Cortex of kidney (tissue), 1 donor: ENCODE data around the gene FOXL3.
"Not testable (repeated sequence)": the region's sequence is repeated elsewhere in the genome, so short reads cannot be mapped to it uniquely, and the experiment has no call there.

ENCODE experiments used
- DNase-seq: peaks from one replicate; lab custom pipeline; 2025; lab: John Stamatoyannopoulos, UW

Gene FOXL3

DNA sequence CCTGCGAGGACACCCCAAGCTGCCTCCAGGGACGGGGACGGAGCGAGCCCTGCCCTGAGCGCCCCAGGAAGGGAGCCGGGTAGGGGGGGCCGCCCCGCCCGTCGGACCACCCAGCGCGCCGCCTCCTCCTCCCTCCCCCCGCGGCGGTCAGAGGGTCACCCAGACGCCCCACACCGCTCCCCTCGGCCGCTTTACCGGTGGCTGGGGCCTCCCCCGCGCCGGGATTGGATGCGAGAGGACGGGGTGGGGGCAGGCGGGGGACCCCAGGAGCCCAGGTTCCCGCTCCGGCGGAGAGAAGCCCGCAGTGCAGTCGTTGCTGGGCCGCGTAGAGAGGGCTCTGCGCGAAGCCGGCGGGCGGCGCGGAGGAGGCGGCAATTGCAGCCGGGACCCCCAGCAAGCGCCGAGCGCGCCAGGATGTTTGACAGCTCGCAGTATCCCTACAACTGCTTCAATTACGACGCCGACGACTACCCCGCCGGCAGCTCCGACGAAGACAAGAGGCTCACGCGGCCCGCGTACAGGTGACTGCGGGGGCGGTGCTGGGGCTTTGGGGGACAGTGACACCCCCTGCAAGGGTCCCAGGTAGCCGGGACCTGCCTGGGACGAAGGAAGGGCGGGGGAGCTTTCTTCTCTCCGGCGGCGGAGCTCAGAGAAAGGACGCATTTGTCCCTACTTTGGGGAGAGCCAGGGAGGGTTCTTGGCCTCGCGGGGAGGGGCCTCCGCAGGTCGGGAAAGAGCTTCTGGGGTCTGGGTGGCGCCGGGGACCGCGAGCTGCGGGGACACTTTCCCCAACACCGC lies at the start of gene FOXL3:
TSS of gene FOXL3 (plus strand) at position 415 of the 798 bp plus-strand sequence. CDS start at position 415, 0 bp downstream.
- no peak for DNase-seq

DNA sequence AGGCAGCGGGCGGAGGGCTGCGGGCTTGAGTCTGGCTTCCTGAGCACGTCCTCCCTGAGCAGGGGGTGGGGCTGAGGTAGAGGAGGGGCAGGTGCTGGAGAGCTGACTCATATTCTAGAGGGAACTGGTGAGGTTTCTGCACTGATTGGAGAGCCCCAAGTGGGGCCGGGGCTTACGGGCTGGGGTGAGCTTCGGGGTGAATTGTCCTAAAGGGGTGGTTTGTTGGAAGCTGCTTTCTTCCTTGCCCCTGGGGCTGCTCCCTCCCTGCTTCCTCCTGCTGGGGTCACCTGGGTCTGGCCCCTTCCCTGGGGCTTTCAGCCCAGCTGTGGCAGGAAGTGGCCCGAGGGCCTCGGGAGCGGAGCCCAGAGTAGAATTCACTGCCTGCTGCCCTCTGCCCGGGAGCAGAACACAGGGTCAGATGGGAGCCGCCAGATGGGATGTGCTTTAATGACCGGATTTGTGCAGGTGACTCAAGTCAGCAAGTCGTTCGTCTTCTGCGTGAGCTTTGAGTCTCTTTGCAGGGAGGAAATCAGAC lies 49.0 kb upstream of the FOXL3 start:
- DNase-seq: no peak

DNA sequence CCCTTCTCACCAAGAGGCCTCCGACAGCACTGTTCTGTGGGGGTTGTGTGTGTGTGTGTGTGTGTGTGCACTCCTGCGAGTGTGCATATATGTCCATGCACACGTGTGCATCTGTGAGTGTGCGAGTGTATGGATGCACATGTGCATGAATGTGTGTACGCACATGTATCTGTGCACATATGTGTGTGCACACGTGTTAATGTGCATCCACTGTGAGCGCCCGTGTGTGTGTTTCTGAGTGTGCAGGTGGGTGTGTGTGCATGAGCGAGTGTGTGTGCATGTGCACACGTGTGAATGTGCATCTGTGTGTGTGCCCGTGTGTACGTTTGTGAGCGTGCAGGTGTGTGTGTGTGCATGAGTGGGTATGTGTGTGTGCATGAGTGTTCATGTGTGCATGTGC lies 48.5 kb upstream of the FOXL3 start:
- no peak for DNase-seq

DNA sequence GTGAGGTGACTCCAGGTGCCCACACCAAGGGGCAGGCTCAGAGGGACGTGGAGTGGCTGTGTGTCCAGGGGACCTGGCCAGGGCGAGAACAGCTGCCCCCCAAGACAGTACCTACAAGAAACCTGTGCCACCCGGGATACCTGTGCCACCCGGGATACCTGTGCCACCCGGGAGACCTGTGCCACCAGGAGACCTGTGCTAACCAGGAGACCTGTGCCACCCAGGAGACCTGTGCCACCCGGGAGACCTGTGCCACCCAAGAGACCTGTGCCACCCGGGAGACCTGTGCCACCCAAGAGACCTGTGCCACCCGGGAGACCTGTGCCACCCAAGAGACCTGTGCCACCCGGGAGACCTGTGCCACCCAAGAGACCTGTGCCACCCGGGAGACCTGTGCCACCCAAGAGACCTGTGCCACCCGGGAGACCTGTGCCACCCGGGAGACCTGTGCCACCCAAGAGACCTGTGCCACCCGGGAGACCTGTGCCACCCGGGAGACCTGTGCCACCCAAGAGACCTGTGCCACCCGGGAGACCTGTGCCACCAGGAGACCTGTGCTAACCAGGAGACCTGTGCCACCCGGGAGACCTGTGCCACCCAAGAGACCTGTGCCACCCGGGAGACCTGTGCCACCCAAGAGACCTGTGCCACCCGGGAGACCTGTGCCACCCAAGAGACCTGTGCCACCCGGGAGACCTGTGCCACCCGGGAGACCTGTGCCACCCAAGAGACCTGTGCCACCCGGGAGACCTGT lies 47.0 kb upstream of the FOXL3 start:
- not testable (repeated sequence) for DNase-seq

DNA sequence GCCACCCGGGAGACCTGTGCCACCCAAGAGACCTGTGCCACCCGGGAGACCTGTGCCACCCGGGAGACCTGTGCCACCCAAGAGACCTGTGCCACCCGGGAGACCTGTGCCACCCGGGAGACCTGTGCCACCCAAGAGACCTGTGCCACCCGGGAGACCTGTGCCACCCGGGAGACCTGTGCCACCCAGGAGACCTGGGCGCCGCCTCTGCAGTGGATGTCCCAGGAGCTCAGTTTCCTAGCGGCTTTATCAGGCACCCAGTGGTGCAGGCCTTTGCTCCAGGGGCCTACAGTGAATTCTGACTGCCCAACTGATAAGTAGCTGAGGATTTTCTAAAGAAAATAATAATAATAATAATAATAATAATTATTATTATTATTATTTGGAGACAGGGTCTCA lies 46.4 kb upstream of the FOXL3 start:
- not testable (repeated sequence) for DNase-seq

DNA sequence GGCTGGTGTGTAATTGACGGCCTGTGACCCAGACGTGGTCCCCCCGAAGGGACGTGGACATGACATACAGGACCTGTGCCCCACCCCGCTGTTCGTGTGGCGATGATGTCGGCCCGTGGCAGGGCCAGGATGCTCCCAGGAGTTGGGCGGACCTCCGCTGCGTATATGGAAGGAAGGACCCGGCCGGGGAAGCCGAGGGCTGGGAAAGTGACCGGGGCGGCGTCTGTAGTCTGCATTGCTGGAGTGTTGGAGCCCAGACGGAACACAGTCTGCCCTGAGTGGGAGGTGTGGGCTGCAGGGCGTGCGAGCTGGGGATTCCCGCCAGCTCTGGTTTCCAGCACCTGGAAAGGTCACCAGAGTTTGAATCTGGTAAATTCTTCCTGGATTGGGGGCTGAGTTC lies 45.0 kb upstream of the FOXL3 start:
- DNase-seq: no peak

DNA sequence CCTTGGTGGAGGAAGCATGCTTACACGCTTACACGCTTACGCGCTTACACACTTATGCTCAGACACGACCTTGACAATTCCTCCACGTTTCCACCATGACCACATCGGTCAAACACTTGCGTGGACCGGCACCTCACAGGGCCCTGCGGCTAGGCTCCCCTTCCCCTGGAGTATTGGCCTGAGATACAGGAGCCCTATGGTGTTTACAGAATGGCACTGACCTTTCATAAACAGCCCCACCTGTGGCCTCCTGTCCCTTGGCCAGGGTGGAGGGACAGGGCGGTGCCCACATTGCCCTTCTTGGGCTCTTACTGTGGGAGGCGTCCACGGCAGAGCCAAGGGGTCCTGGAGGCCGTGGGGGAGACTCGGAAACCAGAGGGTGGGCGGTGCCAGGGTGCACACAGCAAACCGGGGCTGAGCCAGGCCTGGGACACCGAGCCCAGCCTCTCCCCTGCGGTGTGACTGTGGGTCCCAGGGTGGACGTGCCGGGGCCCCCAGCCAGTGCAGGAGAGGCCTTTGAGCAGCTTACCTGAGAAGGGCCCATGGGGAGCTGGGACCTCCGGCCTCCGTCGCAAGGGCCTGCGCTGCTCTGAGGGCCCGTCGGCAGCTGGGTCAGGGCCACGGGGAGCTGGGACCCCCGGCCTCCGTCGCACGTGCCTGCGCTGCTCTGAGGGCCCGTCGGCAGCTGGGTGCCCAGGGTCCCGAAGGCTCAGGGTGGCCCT lies 44.2 kb upstream of the FOXL3 start:
- DNase-seq: no peak

DNA sequence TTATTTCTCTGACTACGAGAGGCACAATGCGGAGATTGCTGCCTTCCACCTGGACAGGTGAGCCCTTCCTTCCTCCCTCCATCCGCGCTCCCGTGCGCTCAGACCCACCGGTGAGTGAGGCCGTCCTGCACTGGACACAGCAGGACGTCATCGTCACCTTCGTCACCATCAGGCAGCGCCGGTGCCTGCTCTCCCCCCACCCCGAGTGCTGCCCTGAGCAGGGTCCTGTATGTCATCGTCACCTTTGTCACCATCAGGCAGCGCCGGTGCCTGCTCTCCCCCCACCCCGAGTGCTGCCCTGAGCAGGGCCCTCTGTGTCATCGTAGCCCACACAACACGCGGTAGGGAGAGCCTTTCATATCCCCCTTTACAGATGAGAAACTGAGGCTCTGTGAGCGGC lies 43.5 kb upstream of the FOXL3 start:
- DNase-seq: no peak

DNA sequence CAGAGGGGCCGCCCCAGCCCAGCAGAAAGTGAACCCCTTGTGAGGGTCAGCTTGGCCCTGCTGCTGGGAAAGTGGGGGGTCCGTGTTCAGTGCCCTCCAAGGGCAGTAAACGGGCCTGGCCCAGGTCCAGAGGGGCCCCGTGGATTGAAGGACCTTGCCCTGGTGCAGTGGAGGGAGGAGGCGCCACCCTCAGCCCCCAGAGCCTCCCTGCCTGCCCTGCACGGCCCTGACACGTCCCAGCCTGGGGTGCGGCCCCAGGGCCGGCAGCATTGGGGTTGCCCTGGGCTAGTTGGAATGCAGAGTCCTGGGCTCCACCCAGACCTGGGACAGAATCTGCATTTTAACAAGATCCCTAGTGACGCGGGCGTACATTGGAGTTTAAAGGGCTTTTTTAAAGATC lies 42.8 kb upstream of the FOXL3 start:
- no peak for DNase-seq

DNA sequence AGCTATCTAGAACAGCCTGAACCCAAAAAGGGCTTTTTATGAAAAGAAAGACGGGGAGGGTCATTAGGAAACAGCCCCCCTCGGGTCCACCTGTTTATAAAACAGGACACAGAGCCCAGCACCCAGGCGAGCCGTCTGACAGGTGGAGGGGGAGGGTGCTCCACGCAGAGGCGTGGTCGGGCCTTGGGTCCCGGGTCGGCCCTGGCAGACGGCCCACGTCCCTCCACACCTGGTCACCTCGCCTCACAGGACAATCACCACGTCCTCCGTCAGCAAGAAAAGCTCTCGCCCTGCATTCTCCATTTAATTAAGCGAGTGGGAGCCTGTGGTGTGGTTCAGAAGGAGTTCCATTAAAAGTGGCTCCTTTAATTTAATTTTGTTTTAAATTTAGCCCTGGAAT lies 42.3 kb upstream of the FOXL3 start:
- DNase-seq: no peak

DNA sequence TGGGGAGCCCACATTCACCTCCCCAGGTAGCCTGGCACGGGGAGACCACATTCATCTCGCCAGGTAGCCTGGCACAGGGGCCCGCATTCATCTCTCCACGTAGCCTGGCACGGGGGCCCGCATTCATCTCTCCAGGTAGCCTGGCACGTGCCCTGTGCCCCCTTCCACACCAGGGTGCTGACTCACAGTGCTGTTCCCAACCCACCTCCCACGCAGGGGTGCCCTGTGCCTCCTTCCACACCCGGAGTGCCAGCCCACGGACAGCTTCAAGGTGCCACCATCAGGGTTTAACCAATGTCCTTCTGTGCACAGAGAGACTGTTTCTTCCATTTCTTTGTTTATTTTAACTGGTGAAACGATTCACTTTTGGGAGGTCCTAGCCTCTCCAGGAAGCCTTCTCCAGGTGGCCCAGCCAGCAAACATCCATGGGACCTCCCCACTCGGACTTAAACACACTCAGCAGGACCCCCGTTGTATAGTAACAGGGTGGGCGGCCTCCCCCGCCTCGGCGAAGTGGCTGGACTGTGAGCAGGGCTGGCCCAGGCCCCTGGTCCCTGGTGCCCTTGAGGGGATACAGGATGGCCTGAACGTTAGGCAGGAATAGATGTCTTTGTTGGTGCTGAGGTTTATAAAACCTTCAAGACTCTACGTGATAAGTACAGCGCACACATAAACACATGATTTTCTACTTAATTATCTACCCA lies 41.1 kb upstream of the FOXL3 start:
- no peak for DNase-seq

DNA sequence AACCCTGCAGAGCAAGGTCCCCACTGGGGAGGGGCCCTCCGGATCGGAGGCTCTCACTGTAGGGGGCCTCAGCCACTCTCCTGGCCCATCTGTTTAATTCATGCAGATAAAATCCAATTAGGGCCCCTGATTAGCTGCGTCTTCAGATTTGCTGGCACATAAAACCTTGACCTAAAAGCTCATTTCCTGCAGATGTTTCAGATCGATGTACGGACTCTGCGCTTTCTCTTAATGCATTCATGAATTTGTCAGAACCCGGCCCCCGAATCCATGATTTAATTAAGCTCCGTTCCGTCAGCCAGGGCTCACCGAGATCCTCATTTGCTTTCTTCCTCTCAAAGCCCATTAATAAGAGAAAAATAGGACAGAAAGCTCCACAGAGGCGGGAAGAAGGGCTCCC lies 40.0 kb upstream of the FOXL3 start:
- DNase-seq: no peak

DNA sequence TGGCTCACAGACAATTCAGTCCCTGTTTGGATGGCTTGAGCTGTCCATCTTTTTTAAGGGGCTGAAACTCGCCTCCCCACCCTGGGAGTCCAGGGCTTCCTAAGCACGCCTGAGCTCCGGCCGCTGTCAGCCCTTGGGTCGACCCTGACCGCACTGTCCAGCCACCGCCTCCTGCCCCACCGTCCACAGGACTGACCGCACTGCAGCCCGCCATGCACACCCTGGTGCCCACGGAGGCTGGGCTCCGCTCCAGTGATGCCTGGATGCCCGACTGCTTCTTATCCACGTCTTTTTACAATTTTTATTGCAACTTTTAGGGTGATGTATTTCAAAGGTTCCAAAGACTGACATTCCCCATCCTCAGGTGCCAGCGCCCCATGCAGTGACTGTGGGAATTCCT lies 39.4 kb upstream of the FOXL3 start:
- DNase-seq: no peak

DNA sequence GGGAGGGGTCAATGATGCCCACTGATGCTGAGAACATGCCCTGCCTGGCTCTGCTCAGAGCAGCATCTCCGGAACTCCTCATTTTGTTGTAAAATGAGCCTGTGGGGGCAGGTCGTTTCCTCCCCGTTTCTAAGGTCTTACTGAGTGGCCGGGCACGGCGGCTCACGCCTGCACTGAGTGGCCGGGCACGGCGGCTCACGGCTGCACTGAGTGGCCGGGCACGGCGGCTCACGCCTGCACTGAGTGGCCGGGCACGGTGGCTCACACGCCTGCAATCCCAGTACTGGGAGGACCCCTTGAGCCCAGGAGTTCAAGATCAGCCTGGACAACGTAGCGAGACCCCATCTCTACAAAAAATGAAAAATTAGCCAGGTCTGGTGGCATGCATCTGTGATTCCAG lies 39.0 kb upstream of the FOXL3 start:
- no peak for DNase-seq

DNA sequence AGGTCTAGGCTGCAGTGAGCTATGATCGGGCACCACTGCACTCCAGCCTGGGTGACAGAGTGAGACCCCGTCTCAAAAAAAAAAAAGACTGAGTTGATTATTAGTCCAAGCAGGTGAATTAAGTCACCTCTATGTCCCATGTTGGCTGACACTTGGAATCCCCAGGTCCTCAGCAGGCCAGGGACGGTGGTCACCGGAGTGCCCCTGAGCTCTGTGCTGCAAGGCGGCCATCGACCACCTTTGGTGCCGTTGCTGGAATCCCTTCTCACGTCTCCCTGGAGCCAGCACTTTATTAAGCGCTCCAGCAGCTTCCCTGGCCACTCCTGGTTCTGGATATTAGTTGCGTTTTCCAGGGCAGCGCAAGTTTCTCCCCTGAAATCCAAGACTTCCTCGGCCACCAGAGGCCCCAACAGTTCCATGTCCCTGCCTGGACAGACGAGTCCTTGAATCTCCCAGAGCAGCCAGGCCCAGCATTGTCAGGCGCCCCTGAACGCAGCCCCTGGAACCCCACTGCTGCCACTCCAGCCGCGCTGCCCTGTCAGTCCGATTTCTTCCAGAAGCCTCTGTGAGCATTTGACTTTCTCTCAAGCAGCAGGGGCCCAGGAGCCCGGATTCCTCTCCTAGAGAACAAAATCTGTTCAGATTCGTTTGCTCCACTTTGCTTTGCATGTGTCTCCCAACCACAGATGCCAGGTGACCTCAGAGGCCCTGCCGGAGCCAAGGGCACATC lies 38.4 kb upstream of the FOXL3 start:
- no peak for DNase-seq

DNA sequence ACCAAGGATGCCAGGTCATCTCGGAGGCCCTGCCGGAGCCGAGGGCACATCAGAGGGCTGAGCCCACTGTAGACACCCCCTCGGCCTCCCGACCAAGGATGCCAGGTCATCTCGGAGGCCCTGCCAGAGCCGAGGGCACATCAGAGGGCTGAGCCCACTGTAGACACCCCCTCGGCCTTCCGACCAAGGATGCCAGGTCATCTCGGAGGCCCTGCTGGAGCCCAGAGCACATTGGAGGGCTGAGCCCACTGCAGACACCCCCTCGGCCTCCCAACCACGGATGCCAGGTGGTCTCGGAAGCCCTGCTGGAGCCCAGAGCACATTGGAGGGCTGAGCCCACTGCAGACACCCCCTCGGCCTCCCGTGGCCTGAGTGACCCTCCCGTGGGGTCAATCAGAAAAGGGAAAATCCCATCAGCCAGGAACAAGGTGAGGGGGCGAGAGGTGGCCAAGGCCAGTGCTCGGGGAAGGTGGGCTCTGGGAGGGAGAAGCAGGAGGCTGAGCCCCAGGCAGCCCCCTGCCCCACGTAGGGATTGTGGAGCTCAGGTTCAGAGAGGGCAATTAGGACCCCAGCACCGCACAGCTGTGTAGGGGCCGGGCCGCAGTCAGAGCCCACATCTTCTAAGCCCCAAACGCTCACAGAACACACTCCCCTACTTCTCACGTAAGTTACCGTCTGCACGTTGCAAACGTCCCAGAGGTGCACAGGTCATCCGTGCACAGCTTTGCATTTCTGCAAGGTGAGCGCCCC lies 37.6 kb upstream of the FOXL3 start:
- DNase-seq: no peak

DNA sequence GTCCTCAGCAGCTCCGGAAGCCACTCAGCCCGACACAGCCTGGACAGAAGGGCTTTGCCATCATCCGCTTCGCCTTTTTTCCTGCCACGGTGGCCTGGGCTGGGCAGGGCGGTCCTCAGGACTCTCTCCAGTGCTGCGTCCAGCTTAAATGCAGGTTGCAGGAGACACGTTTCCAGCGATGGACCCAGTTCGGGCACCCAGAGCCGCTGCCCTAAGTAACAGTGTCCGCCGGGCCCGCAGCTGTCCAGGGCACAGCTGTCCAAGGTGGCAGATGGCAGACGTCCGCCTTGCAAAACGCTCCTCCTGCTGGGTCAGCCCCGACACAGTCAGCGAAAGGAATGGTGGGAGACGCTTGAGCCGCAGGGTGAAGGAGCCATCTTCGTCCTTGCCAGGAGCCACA lies 37.0 kb upstream of the FOXL3 start:
- no peak for DNase-seq

DNA sequence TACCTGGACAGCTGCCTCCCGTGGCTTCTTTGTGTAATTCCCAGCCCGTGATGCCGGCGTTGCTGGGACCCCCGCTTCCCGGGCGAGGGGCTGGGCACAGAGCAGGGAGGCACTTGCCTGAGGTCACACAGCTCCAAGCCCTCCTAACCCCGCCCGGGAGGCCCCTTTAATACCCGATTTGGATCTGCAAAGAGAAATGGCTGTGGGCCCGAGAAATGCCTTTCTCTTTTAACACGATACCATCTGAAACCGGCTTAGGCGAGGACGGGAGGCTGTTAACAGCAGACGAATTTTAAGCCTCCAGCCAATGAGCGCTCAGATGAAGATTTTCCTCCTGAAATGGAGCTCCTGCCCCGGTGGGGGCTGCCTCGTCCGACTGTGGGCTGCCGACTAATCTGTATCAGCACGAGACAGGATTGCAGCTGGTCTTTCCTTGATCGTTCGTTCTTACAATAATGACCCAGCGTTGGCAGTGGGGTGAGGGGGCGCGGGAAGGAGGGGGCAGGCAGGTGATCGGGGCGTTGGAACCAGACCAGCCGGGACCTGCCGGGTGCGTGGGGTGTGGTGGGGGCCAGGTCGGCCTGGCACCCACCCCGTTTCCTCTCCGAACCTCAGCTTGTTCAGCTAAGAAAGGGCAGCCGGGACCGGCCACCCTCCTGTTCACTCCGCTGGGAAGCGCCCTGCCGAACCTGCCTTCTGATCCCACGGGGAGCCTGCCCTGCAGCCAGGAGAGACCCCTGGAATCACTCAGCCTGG lies 36.2 kb upstream of the FOXL3 start:
- DNase-seq: no peak

DNA sequence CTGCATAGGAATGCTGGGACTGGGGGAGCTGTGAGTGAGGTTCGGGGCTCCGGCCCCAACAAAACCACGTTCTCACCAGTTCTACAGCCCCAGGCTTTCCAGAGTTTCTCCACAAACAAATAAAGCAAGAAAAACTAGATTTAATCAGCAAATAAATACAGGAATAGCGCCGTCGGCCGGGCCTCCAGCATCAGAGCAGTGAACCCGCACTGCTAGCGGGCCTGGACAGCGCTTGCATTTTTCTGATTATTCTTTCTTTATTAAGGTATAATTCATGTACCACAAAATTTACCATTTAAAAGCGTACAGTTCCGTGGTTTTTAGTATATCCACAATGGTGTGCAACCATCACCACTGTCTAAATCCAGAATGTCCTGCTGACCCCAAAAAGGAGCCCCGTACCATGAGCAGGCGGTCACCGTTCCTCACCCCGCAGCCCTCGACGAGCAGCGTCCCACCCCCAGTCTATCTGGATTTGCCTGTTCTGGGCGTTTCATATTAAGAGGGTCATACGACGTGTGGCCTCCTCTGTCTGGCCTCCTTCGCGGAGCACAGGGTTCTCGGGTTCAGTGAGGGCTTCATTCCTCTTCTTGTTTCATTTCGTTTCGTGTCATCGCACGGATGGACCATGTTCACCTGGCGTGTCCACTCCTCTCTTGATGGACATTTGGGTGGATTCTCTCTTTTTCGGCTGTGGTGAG lies 35.5 kb upstream of the FOXL3 start:
- no peak for DNase-seq
